Mesothelial cell of epicardium (in vitro differentiated cells): ENCODE data around the gene REPS2. TPM values are rescaled to one million over a fixed set of nuclear protein-coding genes. Genes with fewer than 3 reads are reported as not detected.
A peak's percentile ranks its signal among the peaks of the same experiment; 100 is the strongest.

Experiments used
- DNase-seq, 2 experiments: peaks; one replicate each; pipeline ENCODE4 v3.0.0; 2021; ENCODE audit warnings: low spot score in 2 of 2; ENCODE audit not compliant: unreplicated experiment in 2 of 2
- H3K27ac Mint-ChIP-seq: 2 replicates; pipeline ENCODE4 v1.8.0; 2021; ENCODE audit warnings: mixed read lengths
- H3K27me3 Mint-ChIP-seq: 2 replicates; pipeline ENCODE4 v1.8.0; 2021; ENCODE audit warnings: low read depth, mixed read lengths
- H3K36me3 Mint-ChIP-seq: 2 replicates; pipeline ENCODE4 v1.8.0; 2021; ENCODE audit warnings: mixed read lengths
- H3K4me1 Mint-ChIP-seq: 2 replicates; pipeline ENCODE4 v1.8.0; 2021; ENCODE audit warnings: mixed read lengths
- H3K4me3 Mint-ChIP-seq: 2 replicates; pipeline ENCODE4 v1.8.0; 2021; ENCODE audit warnings: mild to moderate bottlenecking, moderate library complexity, mixed read lengths
- H3K9me3 Mint-ChIP-seq: 2 replicates; pipeline ENCODE4 v1.8.0; 2021; ENCODE audit warnings: mixed read lengths
- total RNA-seq: library from RNA; stranded (reverse); gene quantifications from 3 replicates; pipeline ENCODE4 v1.2.1, GENCODE V29; 2021
- TF ChIP-seq, protein P1 (sequence below): fragments of 200-600 bp; sonication (generic); IDR thresholded peaks from one replicate; pipeline ENCODE4 v1.5.0; 2021; ENCODE audit warnings: antibody characterized with exemption; ENCODE audit not compliant: unreplicated experiment

REPS2 gene
- total RNA-seq, 1 donor from 2014 or later: 5.2 TPM

DNA sequence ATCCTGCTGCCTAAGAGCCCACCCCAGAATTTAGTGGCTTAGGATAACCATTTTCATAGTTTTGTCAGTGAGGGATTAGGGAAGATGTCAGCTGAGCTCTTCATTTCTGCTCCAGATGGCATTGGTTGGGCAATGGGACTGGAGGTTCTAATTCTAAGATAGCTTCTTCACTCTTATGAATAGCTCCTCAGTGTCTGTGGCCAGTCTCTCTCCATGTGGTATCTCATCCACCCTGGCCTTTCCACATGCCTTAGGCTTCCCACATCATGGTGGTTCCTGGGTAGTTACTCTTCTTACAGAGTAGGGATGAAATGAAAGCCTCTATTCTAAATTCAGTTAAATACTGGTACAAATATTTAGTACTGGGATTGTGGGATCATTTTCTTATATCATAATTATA is 31.3 kb downstream of the REPS2 start:
- Mint-ChIP-seq H3K27me3 (peaks cover 14% of the 10 kb centered on the region), H3K9me3 (peaks cover 10% of the 10 kb centered on the region), H3K4me1 (peaks cover 7% of the 10 kb centered on the region), H3K36me3 (peaks cover 3% of the 10 kb centered on the region), H3K27ac (no peak overlapping the region), H3K4me3 (no peak overlapping the region)
- DNase-seq: no peak
- TF ChIP-seq, protein P1, sequence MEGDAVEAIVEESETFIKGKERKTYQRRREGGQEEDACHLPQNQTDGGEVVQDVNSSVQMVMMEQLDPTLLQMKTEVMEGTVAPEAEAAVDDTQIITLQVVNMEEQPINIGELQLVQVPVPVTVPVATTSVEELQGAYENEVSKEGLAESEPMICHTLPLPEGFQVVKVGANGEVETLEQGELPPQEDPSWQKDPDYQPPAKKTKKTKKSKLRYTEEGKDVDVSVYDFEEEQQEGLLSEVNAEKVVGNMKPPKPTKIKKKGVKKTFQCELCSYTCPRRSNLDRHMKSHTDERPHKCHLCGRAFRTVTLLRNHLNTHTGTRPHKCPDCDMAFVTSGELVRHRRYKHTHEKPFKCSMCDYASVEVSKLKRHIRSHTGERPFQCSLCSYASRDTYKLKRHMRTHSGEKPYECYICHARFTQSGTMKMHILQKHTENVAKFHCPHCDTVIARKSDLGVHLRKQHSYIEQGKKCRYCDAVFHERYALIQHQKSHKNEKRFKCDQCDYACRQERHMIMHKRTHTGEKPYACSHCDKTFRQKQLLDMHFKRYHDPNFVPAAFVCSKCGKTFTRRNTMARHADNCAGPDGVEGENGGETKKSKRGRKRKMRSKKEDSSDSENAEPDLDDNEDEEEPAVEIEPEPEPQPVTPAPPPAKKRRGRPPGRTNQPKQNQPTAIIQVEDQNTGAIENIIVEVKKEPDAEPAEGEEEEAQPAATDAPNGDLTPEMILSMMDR: no peak

DNA sequence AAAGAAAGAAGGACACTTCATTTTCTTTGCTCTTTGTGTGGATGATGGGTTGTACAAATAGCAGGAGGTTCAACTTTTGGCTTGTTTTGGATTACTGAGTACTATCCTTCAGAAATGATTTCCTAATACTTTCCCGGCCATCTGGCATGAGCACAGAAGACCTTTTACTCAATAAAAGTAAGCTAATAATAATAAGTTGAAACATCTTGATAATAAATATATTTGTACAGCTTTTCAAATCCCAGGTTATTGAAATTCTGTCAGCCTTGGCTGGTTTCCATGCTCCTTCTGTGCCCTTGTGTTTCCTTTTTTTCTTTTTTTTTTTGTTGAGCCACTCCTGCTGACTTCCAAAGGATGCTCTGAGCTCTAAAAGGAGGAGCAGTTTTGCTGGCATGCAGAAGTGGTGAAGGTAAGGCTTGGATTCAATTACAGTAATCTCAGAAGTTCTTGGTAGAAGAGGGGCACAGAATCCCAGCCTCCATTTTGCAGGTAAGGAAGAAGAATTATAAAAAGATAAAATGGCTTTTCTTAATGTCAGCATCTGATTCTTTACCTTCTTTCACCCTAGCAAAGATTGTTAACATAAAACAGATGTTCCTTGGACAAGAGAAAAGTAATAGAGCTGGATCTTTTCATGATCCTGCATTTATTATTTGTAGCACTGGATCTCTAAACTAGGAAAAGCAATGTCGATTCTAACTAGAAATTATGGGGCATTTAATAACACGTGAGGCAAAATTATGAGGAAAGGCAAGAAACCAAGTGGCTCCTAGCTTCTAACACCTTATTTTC is 31.9 kb downstream of the REPS2 start:
- H3K4me3 Mint-ChIP-seq: no peak overlapping the region
- TF ChIP-seq, protein P1: no peak
- H3K27ac Mint-ChIP-seq: peak overlapping the region; percentile 76
- peaks cover 10% of the 10 kb centered on the region for H3K9me3 Mint-ChIP-seq
- H3K36me3 Mint-ChIP-seq: peaks cover 3% of the 10 kb centered on the region
- H3K4me1 Mint-ChIP-seq: peaks cover 7% of the 10 kb centered on the region
- H3K27me3 Mint-ChIP-seq: peaks cover 8% of the 10 kb centered on the region
- no peak for DNase-seq

DNA sequence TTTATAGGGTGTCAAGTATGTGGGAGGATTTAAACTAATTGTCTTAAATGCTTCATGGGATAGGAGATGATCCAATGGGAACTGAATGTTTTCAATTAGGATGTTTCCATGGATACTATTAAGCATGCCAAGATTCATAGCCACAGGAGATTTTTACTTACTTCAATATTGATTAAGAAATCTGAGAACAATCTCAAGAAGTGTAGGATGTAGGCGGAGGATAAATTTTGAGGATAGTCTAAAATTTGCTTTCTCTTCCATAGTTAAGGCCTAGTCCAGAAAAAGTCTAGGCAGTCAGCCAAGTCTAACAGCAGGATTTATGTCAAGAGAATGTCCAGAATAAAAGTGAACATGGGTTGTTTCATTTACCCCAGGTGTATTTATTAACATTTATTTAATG is 32.8 kb downstream of the REPS2 start:
- TF ChIP-seq, protein P1: no peak
- no peak overlapping the region for H3K27ac Mint-ChIP-seq
- H3K36me3 Mint-ChIP-seq: peaks cover 3% of the 10 kb centered on the region
- DNase-seq: no peak
- H3K4me3 Mint-ChIP-seq: no peak overlapping the region
- H3K27me3 Mint-ChIP-seq: peaks cover 5% of the 10 kb centered on the region
- H3K9me3 Mint-ChIP-seq: peaks cover 10% of the 10 kb centered on the region
- H3K4me1 Mint-ChIP-seq: peaks cover 7% of the 10 kb centered on the region

DNA sequence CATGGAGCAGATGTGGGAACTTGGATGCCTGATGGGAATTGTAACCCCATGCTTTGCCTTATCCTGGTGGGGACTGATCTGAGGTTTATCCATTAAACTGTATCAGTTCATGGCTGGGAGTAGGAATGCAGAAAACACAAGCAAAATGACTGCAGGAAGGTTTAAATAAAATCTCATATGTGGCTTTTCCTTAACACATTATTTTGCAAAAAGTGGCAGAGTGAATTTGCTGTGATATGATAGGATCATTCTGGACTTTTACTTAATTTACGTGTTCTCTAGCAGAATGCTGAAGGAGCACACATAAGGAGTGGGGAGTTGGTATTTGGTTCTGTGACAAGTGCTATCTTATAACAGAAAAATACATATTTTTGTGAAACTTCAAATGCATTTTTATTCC is 34.8 kb downstream of the REPS2 start:
- H3K27ac Mint-ChIP-seq: no peak overlapping the region
- H3K9me3 Mint-ChIP-seq: peaks cover 6% of the 10 kb centered on the region
- H3K27me3 Mint-ChIP-seq: peaks cover 6% of the 10 kb centered on the region
- peaks cover 3% of the 10 kb centered on the region for H3K36me3 Mint-ChIP-seq
- TF ChIP-seq, protein P1: no peak
- DNase-seq: no peak
- H3K4me3 Mint-ChIP-seq: no peak overlapping the region
- peaks cover 7% of the 10 kb centered on the region for H3K4me1 Mint-ChIP-seq

DNA sequence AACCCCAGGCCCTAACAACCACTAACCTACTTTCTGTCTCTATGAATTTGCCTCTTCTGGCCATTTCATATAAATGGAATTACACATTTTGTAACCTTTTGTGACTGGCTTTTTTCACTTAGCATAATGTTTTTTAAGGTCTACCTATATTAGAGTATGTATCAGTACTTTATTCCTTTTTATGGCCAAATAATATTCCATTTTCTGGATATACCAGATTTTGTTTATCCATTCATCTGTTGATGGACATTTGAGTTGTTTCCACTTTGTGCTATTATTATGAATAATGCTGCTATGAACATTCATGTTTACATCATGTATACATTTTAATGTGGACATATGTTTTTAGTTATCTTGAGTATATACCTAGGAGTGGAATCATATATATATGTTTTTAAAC is 35.5 kb downstream of the REPS2 start:
- TF ChIP-seq, protein P1: no peak

DNA sequence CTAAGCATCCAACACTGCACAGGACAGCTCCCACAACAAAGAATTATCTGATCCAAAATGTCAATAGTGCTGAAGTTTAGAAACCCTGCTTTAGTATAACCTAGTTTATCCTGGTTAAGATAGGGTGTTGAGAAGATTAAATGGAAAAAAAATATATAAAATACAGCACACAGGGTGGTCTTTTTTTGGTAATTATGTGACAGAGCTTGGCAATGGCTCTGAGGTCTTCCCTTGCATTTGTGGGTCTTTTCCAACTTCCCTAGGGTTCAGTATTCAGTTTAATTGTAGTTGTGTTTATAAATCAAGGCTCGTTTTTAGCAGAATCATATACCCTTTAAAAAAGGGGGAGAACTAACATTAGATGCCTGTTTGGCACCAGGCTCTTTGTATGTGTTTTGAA is 36.6 kb downstream of the REPS2 start:
- Mint-ChIP-seq H3K4me3 (no peak overlapping the region), H3K27me3 (peaks cover 6% of the 10 kb centered on the region), H3K27ac (no peak overlapping the region), H3K4me1 (peaks cover 7% of the 10 kb centered on the region), H3K36me3 (peaks cover 3% of the 10 kb centered on the region), H3K9me3 (peaks cover 11% of the 10 kb centered on the region)
- no peak for DNase-seq
- TF ChIP-seq, protein P1: no peak

More for the DNA sequence above, 35.5 kb downstream of the REPS2 start:
- peaks cover 6% of the 10 kb centered on the region for H3K27me3 Mint-ChIP-seq
- peaks cover 3% of the 10 kb centered on the region for H3K36me3 Mint-ChIP-seq
- DNase-seq: no peak
- H3K27ac Mint-ChIP-seq: no peak overlapping the region
- peaks cover 7% of the 10 kb centered on the region for H3K4me1 Mint-ChIP-seq
- H3K4me3 Mint-ChIP-seq: no peak overlapping the region
- peaks cover 6% of the 10 kb centered on the region for H3K9me3 Mint-ChIP-seq
